Suprapubic skin (tissue), 4 donors: ENCODE results near the gene WWOX. TPM values are rescaled to one million over a fixed set of nuclear protein-coding genes. Genes with fewer than 3 reads are reported as not detected.

Experiments used
- DNase-seq, 2 donors: peaks; one replicate each; pipeline ENCODE4 v3.0.0-alpha.2; 2019; ENCODE audit warnings: low spot score in 2 of 2
- H3K27ac ChIP-seq: fragments of 200-600 bp; sonication (generic); one replicate; pipeline ENCODE4 v1.5.1; 2019
- H3K27me3 ChIP-seq: fragments of 200-600 bp; sonication (generic); one replicate; pipeline ENCODE4 v1.5.1; 2019
- H3K36me3 ChIP-seq: fragments of 200-600 bp; sonication (generic); one replicate; pipeline ENCODE4 v1.5.1; 2019
- H3K4me1 ChIP-seq: fragments of 200-600 bp; sonication (generic); one replicate; pipeline ENCODE4 v1.5.1; 2019
- H3K4me3 ChIP-seq: fragments of 200-600 bp; sonication (generic); one replicate; pipeline ENCODE4 v1.5.1; 2019; ENCODE audit warnings: mild to moderate bottlenecking
- H3K9me3 ChIP-seq: fragments of 200-600 bp; sonication (generic); one replicate; pipeline ENCODE4 v1.5.1; 2019
- CTCF ChIP-seq, 2 donors: fragments of 200-600 bp in 1 of 2; fragments of 450-650 bp in 1 of 2; sonication (generic) in 1 of 2; IDR thresholded peaks; one replicate each; pipeline ENCODE4 v1.5.1; 2016 to 2019; ENCODE audit warnings: antibody characterized with exemption in 2 of 2, mild to moderate bottlenecking in 1 of 2, moderate library complexity in 1 of 2
- EP300 ChIP-seq: sonication (generic); formaldehyde crosslinking; IDR thresholded peaks from one replicate; pipeline ENCODE4 v1.6.1; 2017; ENCODE audit warnings: antibody characterized with exemption
- POLR2A ChIP-seq, 2 donors: fragments of 450-650 bp; IDR thresholded peaks; one replicate each; pipeline ENCODE4 v1.6.1; 2017; ENCODE audit warnings: antibody characterized with exemption in 2 of 2, mild to moderate bottlenecking in 2 of 2, moderate library complexity in 2 of 2
- POLR2AphosphoS5 ChIP-seq, 3 donors: sonication (generic); formaldehyde crosslinking; IDR thresholded peaks; one replicate each; pipeline ENCODE4 v1.6.1; 2017; ENCODE audit warnings: antibody characterized with exemption in 3 of 3
- WGBS: methylation state at CpG from one replicate; pipeline ENCODE4 v1.1.5; 2018; 5-methylcytosine and 5-hydroxymethylcytosine counted together
- total RNA-seq, 4 donors: library from RNA; depleted of rRNA; stranded (reverse); fragments of >200 nt; gene quantifications; one replicate each; pipeline ENCODE4 v1.1.0, GENCODE V29; 2016

The WWOX gene
- total RNA-seq, 4 donors from 2014 or later: 29.6 to 104 (median 47.3) TPM

GRCh38 chr16:78489072-78489471, 389.6 kb downstream of the WWOX start:
- WGBS: 57% methylated on average over 3 of the region's 3 CpGs
- DNase-seq: no peak
- TF ChIP-seq EP300 (no peak), POLR2AphosphoS5 (IDR thresholded peaks at IDR 0.05) (no peak), CTCF (IDR thresholded peaks at IDR 0.05) (no peak), POLR2A (IDR thresholded peaks at IDR 0.05) (no peak)

GRCh38 chr16:78489631-78490030, 390.2 kb downstream of the WWOX start:
- DNase-seq: no peak
- WGBS: 74% methylated on average over 5 of the region's 5 CpGs
- Histone ChIP-seq H3K27ac (no peak overlapping the region), H3K4me3 (no peak overlapping the region), H3K36me3 (no peaks in the 10 kb centered on the region), H3K27me3 (no peaks in the 10 kb centered on the region), H3K4me1 (no peaks in the 10 kb centered on the region), H3K9me3 (no peaks in the 10 kb centered on the region)
- TF ChIP-seq EP300 (no peak), POLR2AphosphoS5 (IDR thresholded peaks at IDR 0.05) (no peak), CTCF (IDR thresholded peaks at IDR 0.05) (no peak), POLR2A (IDR thresholded peaks at IDR 0.05) (no peak)

More at GRCh38 chr16:78489072-78489471, 389.6 kb downstream of the WWOX start:
- Histone ChIP-seq H3K27me3 (no peaks in the 10 kb centered on the region), H3K4me1 (no peaks in the 10 kb centered on the region), H3K4me3 (no peak overlapping the region), H3K27ac (no peak overlapping the region), H3K36me3 (no peaks in the 10 kb centered on the region), H3K9me3 (no peaks in the 10 kb centered on the region)

- H3K27ac ChIP-seq: no peak overlapping the region
- no peaks in the 10 kb centered on the region for H3K4me1 ChIP-seq
- TF ChIP-seq POLR2AphosphoS5 (IDR thresholded peaks at IDR 0.05) (no peak), POLR2A (IDR thresholded peaks at IDR 0.05) (no peak), CTCF (IDR thresholded peaks at IDR 0.05) (no peak), EP300 (no peak)
- H3K4me3 ChIP-seq: no peak overlapping the region
- H3K9me3 ChIP-seq: no peaks in the 10 kb centered on the region
- 84% methylated on average over 11 of the region's 11 CpGs for WGBS
- no peak for DNase-seq
- no peaks in the 10 kb centered on the region for H3K36me3 ChIP-seq
- no peaks in the 10 kb centered on the region for H3K27me3 ChIP-seq
Measured at GRCh38 chr16:78490431-78490830, 391.0 kb downstream of the WWOX start.

- 84% methylated on average over 6 of the region's 6 CpGs for WGBS
Measured at GRCh38 chr16:78490847-78491246, 391.4 kb downstream of the WWOX start.

GRCh38 chr16:78493573-78493972, 394.1 kb downstream of the WWOX start:
- WGBS: 95% methylated on average over 8 of the region's 8 CpGs

More at GRCh38 chr16:78490847-78491246, 391.4 kb downstream of the WWOX start:
- no peaks in the 10 kb centered on the region for H3K36me3 ChIP-seq
- H3K9me3 ChIP-seq: no peaks in the 10 kb centered on the region
- H3K4me1 ChIP-seq: no peaks in the 10 kb centered on the region
- H3K27ac ChIP-seq: no peak overlapping the region
- TF ChIP-seq POLR2A (IDR thresholded peaks at IDR 0.05) (no peak), EP300 (no peak), CTCF (IDR thresholded peaks at IDR 0.05) (no peak), POLR2AphosphoS5 (IDR thresholded peaks at IDR 0.05) (no peak)
- H3K4me3 ChIP-seq: no peak overlapping the region
- no peak for DNase-seq
- H3K27me3 ChIP-seq: no peaks in the 10 kb centered on the region

More at GRCh38 chr16:78493573-78493972, 394.1 kb downstream of the WWOX start:
- no peaks in the 10 kb centered on the region for H3K36me3 ChIP-seq
- no peak overlapping the region for H3K4me3 ChIP-seq
- no peak for TF ChIP-seq POLR2A (IDR thresholded peaks at IDR 0.05)
- no peak for TF ChIP-seq EP300
- no peak for TF ChIP-seq POLR2AphosphoS5 (IDR thresholded peaks at IDR 0.05)
- TF ChIP-seq CTCF (IDR thresholded peaks at IDR 0.05): no peak
- no peaks in the 10 kb centered on the region for H3K9me3 ChIP-seq
- DNase-seq: no peak
- H3K4me1 ChIP-seq: no peaks in the 10 kb centered on the region
- H3K27me3 ChIP-seq: no peaks in the 10 kb centered on the region
- no peak overlapping the region for H3K27ac ChIP-seq
